Stimulated activated CD4-positive, alpha-beta T cell treated with anti-CD3 and anti-CD28 coated beads, Interleukin-12 subunit alpha, Interleukin-12 subunit beta, amount 100 ng/mL, for 4 hours (primary cell): ENCODE results near the gene MORF4L1.
"Not testable (repeated sequence)": the region's sequence is repeated elsewhere in the genome, so short reads cannot be mapped to it uniquely, and the experiment has no call there.

Experiments used
- DNase-seq: peaks from one replicate; pipeline ENCODE4 v3.0.0-alpha.2; 2020

The MORF4L1 gene

GRCh38 chr15:78859971-78860719 lies 12.5 kb upstream of the MORF4L1 start:
- peak; percentile 77 for DNase-seq

DNA sequence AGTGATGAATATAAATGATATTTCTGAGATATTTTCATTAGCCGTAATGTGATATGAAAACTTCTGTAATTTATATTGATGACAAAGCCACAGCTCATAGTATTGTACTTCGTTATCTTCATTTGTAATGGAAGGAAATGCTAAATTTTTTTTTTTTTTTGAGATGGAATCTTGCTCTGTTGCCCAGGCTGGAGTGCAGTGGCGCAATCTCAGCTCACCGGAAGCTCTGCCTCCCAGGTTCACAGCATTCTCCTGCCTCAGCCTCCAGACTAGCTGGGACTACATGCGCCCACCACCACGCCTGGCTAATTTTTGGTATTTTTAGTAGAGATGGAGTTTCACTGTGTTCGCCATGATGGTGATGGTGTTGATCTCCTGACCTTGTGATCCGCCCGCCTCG lies 7.1 kb upstream of the MORF4L1 start:
- DNase-seq = not testable (repeated sequence)

DNA sequence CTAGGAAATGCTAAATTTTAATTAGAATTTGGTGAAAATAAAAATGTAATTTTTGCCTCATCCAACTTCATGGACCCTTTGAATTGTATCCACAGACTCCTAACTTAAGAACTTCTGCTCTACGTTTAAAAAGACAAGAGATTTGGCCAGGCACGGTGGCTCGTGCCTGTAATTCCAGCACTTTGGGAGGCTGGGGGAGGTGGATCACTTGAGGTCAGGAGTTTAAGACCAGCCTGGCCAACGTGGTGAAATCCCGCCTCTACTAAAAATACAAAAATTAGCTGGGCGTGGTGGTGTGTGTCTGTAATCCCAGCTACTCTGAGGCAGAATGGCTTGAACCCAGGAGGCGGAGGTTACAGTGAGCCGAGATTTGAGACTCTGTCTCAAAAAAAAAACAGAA lies 6.7 kb upstream of the MORF4L1 start:
- DNase-seq = not testable (repeated sequence)

DNA sequence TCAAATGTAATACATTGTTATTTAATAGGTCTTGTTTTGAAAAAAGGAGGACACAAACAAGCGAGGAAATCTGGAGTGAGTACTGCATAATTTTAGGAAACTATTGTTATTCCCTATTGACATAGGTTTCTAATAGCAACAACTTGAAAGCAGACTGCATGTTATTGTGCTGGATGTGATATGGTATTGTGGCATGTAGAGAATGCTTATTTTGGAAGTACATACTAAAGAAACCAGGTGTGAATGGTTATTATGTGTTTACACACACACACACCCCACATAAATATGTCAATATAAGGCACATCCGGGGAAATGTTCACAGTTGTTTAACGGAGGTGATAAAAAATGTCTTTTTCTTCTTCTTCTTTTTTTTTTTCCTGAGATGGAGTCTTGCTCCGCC lies 5.9 kb upstream of the MORF4L1 start:
- no peak for DNase-seq

DNA sequence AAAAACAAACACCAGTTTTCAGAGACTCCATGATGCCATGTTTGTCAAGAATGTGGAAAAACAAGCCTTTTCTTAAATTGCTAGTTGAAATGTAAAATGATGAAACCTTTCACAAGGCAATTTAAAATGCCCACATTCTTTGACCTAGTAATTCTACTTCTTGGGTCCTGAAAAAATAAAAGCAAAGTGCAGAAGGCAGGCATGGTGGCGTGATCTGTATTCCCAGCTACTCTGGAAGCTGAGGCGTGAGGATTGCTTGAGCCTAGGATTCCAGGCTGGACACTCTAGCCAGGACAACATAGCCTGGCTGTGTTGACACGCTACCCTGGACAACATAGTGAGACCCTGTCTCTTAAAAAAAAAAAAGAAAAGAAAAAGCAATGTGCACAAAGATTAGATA lies 4.3 kb upstream of the MORF4L1 start:
- DNase-seq = no peak

DNA sequence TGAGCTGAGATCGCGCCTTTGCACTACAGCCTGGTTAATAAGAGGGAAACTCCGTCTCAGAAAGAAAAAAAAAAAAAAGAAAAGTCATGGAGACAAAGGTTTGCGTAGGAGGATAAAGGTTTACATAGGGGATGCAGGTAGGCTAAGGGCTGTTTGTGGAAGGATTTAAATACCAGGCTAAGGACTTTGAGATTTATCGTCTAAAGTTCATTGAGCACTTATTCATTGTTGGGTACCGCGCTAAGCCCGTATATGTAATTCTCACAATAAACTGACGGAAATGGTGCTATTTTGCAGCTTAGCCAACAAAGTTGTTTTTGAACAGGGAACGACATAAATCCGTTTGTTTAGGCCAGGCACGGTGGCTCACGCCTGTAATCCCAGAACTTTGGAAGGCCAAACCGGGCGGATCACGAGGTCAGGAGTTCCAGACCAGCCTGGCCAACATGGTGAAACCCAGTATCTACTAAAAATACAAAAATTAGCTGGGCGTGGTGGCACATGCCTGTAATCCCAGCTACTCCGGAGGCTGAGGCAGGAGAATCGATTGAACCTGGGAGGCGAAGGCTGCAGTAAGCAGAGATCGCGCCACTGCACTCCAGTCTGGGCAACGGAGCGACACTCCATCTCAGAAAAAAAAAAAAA lies 1.1 kb upstream of the MORF4L1 start:
- not testable (repeated sequence) for DNase-seq

DNA sequence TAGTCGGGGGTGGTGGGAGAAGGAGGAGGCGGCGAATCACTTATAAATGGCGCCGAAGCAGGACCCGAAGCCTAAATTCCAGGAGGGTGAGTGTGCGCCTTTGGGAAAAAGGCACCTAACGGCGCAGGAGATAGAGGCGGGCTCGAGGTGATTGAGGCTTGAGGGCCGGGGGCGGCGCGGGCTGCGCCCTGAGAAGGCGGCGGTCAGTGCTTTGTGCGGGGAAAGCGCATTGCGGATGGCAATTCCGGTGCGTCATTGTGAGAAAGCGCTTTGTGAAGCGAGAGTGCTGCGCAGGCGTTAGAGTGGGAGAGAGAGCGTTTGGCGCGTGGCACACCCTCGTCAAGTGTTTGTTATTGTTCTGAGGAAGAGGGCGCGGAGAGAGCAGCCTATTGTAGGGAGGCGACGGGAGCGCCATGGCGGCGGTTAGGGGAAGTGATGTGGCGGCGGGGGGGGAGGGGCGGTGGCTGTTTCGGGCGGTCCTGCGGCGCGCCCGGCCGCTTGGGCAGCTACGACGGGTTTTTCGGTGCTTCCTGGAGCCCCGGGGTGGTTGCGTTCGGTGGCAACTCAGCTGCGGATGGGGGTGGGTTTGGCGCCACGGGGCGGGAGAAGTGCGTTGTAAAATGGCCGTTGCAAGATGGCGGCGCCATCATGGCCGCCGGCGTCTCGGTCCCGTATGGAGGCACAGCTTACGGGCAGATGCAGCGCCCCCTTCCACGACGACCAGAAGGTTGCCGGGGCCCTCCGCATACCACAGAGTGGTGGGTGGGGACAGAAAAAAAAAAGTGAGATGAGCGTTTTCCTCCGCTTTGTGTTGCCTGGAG lies 492 bp downstream of the MORF4L1 start:
- DNase-seq = peak; percentile 85

GRCh38 chr15:78873793-78874765 lies 1.4 kb downstream of the MORF4L1 start:
- DNase-seq = no peak

- no peak for DNase-seq
Measured at GRCh38 chr15:78875107-78875914, 2.6 kb downstream of the MORF4L1 start.

- DNase-seq = not testable (repeated sequence)
Measured at GRCh38 chr15:78876954-78877353, 4.3 kb downstream of the MORF4L1 start.

- DNase-seq = no peak
Measured at GRCh38 chr15:78878356-78878755, 5.7 kb downstream of the MORF4L1 start.

- no peak for DNase-seq
Measured at GRCh38 chr15:78879517-78880241, 7.0 kb downstream of the MORF4L1 start.

DNA sequence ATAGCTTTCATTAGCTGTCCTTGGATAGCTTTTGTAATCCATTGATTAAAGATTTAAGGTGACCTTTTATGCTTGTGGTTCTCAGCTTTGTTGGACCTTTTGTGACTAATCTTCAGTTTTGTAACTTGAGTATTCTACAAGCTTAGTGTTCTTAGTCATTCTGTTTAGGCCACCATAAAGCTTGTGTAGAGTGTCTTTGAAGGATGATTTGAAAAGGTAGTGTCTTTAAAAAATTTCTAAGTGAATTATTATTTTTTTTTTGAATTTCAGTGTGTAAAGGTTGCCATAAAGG lies 7.5 kb downstream of the MORF4L1 start:
- DNase-seq = no peak

DNA sequence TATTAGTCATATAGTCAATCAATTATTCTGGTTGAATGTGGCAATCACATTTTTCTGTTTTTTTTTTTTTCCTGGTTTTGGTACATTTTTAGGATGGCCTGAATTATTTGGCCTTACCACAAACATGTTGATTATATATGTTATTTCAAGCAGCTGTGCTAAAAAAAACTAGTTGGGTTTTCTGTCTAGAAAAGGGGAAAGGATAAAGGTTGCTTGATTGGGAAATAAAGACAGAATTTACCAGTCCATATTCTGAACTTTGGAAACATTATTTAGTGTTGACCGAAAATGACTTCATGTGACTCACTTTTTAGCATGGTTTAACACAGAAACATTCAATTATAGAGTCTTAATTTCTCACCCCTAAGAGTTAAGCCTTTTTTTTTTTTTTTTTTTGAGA lies 8.1 kb downstream of the MORF4L1 start:
- DNase-seq = no peak

- DNase-seq = no peak
Measured at GRCh38 chr15:78881681-78882080, 9.0 kb downstream of the MORF4L1 start.

- no peak for DNase-seq
Measured at GRCh38 chr15:78889000-78889399, 16.3 kb downstream of the MORF4L1 start.

DNA sequence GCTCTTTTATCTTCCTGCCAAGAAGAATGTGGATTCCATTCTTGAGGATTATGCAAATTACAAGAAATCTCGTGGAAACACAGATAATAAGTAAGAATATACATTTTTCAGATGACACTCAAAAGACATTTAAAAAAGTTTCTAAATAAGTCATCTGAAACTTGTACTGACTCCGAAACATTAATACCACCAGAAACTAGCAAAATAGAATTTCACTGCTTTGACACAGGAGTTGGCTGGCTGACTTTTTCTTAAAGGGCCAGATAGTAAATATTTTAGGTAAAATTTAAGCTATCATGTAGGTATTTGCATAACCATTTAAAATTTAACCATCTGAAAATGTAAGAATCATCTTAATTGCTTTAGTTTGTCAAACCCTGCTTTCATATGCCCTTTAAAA lies 20.8 kb downstream of the MORF4L1 start:
- DNase-seq = no peak

- DNase-seq = no peak
Measured at GRCh38 chr15:78895471-78895870, 22.8 kb downstream of the MORF4L1 start.

- no peak for DNase-seq
Measured at GRCh38 chr15:78898540-78898939, 25.9 kb downstream of the MORF4L1 start.

- DNase-seq = not testable (repeated sequence)
Measured at GRCh38 chr15:78900819-78901533, 28.3 kb downstream of the MORF4L1 start.
